Right lobe of liver (tissue), 6 donors: Measurements from ENCODE around the gene SERPING1. TPM values are rescaled to one million over a fixed set of nuclear protein-coding genes. Genes with fewer than 3 reads are reported as not detected.
A peak's percentile ranks its signal among the peaks of the same experiment; 100 is the strongest.

Experiments
- ATAC-seq, 4 donors: fragments of 200-7000 bp; cut with Tn5 transposase; one replicate each; pipeline ENCODE4 v1.9.1; 2020; ENCODE audit warnings: mild to moderate bottlenecking in 4 of 4, moderate library complexity in 4 of 4
- DNase-seq, 3 donors: peaks; one replicate each; pipeline ENCODE4 v3.0.0-alpha.2; 2020
- H3K27ac ChIP-seq, 3 donors: fragments of 200-600 bp; one replicate each; pipeline ENCODE4 v1.8.0; 2022
- H3K27me3 ChIP-seq, 2 donors: fragments of 200-600 bp; one replicate each; pipeline ENCODE4 v1.8.0; 2022
- H3K36me3 ChIP-seq, 4 donors: fragments of 200-600 bp; sonication (generic) in 1 of 4; one replicate each; pipeline versions ENCODE4 v1.5.1 to v1.8.0; 2017 to 2022; ENCODE audit warnings: control low read depth in 1 of 4
- H3K4me1 ChIP-seq, 4 donors: fragments of 200-600 bp; sonication (generic) in 1 of 4; one replicate each; pipeline versions ENCODE4 v1.5.1 to v1.8.0; 2017 to 2022; ENCODE audit warnings: control low read depth in 1 of 4
- H3K4me3 ChIP-seq, 3 donors: fragments of 200-600 bp; one replicate each; pipeline ENCODE4 v1.8.0; 2022
- H3K9me3 ChIP-seq, 4 donors: fragments of 200-600 bp; sonication (generic) in 1 of 4; one replicate each; pipeline versions ENCODE4 v1.5.1 to v1.8.0; 2017 to 2022; ENCODE audit warnings: control low read depth in 1 of 4
- CTCF ChIP-seq, 4 donors: fragments of 200-600 bp in 3 of 4; fragments of 450-650 bp in 1 of 4; IDR thresholded peaks; one replicate each; pipeline versions ENCODE4 v1.5.1 to v1.8.0; 2016 to 2022; ENCODE audit warnings: antibody characterized with exemption in 4 of 4, mild to moderate bottlenecking in 2 of 4
- POLR2A ChIP-seq: fragments of 450-650 bp; IDR thresholded peaks from one replicate; pipeline ENCODE4 v1.6.1; 2017; ENCODE audit warnings: antibody characterized with exemption, mild to moderate bottlenecking
- WGBS: methylation state at CpG from one replicate; pipeline ENCODE4 v1.1.6; 2018; ENCODE audit warnings: low coverage, low lambda C conversion rate; ENCODE audit not compliant: insufficient coverage; ENCODE audit errors: missing lambda C conversion rate; 5-methylcytosine and 5-hydroxymethylcytosine counted together
- intact Hi-C, 2 donors: fragments of 100-400 bp; cut with DNase I; formaldehyde crosslinking; loops; one replicate each; pipeline versions ENCODE4 v1.11.2 to v1.14.1; 2022
- total RNA-seq, 6 experiments: library from RNA; depleted of rRNA in 2 of 6; stranded (reverse); fragments of >200 nt in 2 of 6; fragmentation: NEBNext Ultra II Directional in 3 of 6; extraction: Animal tissue kit (Norgen Biotek cat#: 25700) in 3 of 6; gene quantifications; one replicate each; pipeline versions ENCODE4 v1.1.0 to v1.2.4, GENCODE V29; 2016 to 2023
- donor health status: DM: no; HTN: yes; CAD: no.
- donor health status: DM: no; HTN: no; CAD: no.
- donor health status: DM: no; HTN: no; CAD: no.
- donor health status: DM: no; HTN: yes; CAD: no.
- donor health status: DM: no; HTN: yes; CAD: no.

Gene SERPING1
- total RNA-seq, 6 experiments from 2014 or later: 1,903 to 2,571 (median 2,194) TPM

GRCh38 chr11:57624864-57625263 lies 27.4 kb downstream of the SERPING1 start:
- Histone ChIP-seq H3K36me3 (peaks cover 0 to 27% (median 10%) of the 10 kb centered on the region in 4 donors), H3K27ac (no peak overlapping the region), H3K27me3 (no peaks in the 10 kb centered on the region), H3K4me1 (peaks cover 0 to 3% (median 0%) of the 10 kb centered on the region in 4 donors), H3K4me3 (no peak overlapping the region), H3K9me3 (no peaks in the 10 kb centered on the region)
- 44% methylated on average over 1 of the region's 2 CpGs for WGBS
- DNase-seq (no peak), ATAC-seq (peak in 3 of 4 donors; percentile 42 to 61 (median 59))
- TF ChIP-seq CTCF (IDR thresholded peaks at IDR 0.05) (no peak), POLR2A (no peak)
- intact Hi-C loops: no loop called here

- TF ChIP-seq POLR2A: no peak
- no peak for TF ChIP-seq CTCF (IDR thresholded peaks at IDR 0.05)
- intact Hi-C loops: no loop called here
- Histone ChIP-seq H3K27ac (peak overlapping the region in 1 of 3 donors; percentile 26), H3K4me1 (peaks cover 0 to 3% (median 0%) of the 10 kb centered on the region in 4 donors), H3K4me3 (no peak overlapping the region), H3K9me3 (no peaks in the 10 kb centered on the region), H3K36me3 (peaks cover 0 to 15% (median 4%) of the 10 kb centered on the region in 4 donors), H3K27me3 (no peaks in the 10 kb centered on the region)
- DNase-seq (no peak), ATAC-seq (peak in 1 of 4 donors; percentile 55)
- WGBS: 77% methylated on average over 1 of the region's 1 CpG
Observed at GRCh38 chr11:57626895-57627294, 29.4 kb downstream of the SERPING1 start.

GRCh38 chr11:57630171-57630570 lies 32.7 kb downstream of the SERPING1 start:
- H3K9me3 ChIP-seq: no peaks in the 10 kb centered on the region
- peaks cover 0 to 8% (median 0%) of the 10 kb centered on the region in 4 donors for H3K36me3 ChIP-seq
- H3K4me1 ChIP-seq: peaks cover 0 to 3% (median 0%) of the 10 kb centered on the region in 4 donors
- H3K4me3 ChIP-seq: no peak overlapping the region
- H3K27ac ChIP-seq: no peak overlapping the region
- intact Hi-C loops: no loop called here
- WGBS: 79% methylated on average over 2 of the region's 2 CpGs
- H3K27me3 ChIP-seq: no peaks in the 10 kb centered on the region
- DNase-seq: no peak
- TF ChIP-seq POLR2A: no peak
- no peak for TF ChIP-seq CTCF (IDR thresholded peaks at IDR 0.05)
- no peak for ATAC-seq

- intact Hi-C loops: no loop called here
- no peaks in the 10 kb centered on the region for H3K9me3 ChIP-seq
- no peak overlapping the region for H3K27ac ChIP-seq
- ATAC-seq (peak in 1 of 4 donors; percentile 47), DNase-seq (no peak)
- no peaks in the 10 kb centered on the region for H3K4me1 ChIP-seq
- 52% methylated on average over 5 of the region's 5 CpGs for WGBS
- TF ChIP-seq POLR2A (no peak), CTCF (IDR thresholded peaks at IDR 0.05) (no peak)
- H3K36me3 ChIP-seq: no peaks in the 10 kb centered on the region
- H3K27me3 ChIP-seq: no peaks in the 10 kb centered on the region
- H3K4me3 ChIP-seq: no peak overlapping the region
Observed at GRCh38 chr11:57632116-57632515, 34.6 kb downstream of the SERPING1 start.
